ENCODE measurements around the gene ECT2.

- TF ChIP-seq SP1 (IDR thresholded peaks at IDR 0.05) = no peak
- no peak for TF ChIP-seq ARNT (IDR thresholded peaks at IDR 0.05)
Observed at GRCh38 chr3:172702256-172702655, 48.3 kb upstream of the ECT2 start.

All from HEK293T (cell line).